LoVo (cell line): ENCODE results near the gene SPTBN4.
"Not testable (repeated sequence)": the region's sequence is repeated elsewhere in the genome, so short reads cannot be mapped to it uniquely, and the experiment has no call there.

Experiments used
- DNase-seq: peaks from one replicate; pipeline ENCODE4 v3.0.0-alpha.2; 2016; ENCODE audit warnings: low spot score

The SPTBN4 gene

GRCh38 chr19:40530091-40530901 is 63.5 kb downstream of the SPTBN4 start:
- no peak for DNase-seq

DNA sequence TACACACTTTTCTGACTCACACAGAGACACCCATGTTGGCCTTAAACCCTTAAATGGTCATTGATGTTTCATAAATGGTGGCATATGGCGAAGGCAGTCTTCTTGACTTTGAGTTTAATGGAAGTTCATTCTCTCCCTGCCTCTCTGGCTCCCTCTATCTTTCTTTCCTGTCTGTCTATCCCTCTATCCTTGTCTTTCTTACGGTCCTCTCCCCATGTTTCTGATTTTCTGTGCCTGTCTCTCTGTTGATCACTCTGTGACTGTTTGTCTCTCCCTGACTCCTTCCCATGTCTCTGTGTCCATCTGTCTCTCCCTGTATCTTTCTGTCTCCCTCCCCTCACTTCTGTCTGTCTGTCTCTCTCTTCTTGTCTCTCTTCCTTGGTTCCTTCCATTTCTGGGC is 66.7 kb downstream of the SPTBN4 start:
- no peak for DNase-seq

DNA sequence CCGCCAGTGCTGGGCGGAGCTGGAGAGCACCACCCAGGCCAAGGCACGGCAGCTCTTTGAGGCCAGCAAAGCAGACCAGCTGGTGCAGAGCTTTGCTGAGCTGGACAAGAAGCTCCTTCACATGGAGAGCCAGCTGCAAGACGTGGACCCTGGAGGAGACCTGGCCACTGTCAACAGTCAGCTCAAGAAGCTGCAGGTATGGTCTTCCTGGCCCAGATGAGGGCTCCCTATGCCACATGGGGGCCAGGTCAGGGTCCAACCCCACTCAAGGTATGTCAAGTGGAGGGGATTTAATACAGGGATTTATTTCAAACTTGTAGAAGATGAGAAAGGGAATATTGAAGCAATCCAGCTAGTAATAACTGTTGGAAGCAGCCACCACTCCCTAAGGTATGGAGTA is 67.3 kb downstream of the SPTBN4 start:
- no peak for DNase-seq

DNA sequence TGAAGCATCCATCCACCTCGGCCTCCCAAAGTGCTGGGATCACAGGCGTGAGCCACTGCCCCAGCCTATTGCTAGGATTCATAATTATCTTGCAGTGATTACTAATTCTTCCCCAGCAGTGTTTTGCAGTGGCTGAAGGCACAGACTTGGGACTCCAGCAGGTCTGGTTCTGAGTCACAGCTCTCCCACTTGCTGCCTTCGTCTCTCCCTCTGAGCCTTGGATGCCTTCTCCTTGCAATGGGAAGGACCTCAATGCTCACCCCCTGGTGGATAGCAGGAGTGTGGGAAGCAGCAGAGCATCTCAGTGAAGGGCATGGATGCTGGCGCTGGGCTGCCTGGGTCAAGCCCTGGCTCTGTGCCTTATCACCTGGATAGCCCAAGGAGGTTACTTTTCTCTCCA is 72.3 kb downstream of the SPTBN4 start:
- no peak for DNase-seq

DNA sequence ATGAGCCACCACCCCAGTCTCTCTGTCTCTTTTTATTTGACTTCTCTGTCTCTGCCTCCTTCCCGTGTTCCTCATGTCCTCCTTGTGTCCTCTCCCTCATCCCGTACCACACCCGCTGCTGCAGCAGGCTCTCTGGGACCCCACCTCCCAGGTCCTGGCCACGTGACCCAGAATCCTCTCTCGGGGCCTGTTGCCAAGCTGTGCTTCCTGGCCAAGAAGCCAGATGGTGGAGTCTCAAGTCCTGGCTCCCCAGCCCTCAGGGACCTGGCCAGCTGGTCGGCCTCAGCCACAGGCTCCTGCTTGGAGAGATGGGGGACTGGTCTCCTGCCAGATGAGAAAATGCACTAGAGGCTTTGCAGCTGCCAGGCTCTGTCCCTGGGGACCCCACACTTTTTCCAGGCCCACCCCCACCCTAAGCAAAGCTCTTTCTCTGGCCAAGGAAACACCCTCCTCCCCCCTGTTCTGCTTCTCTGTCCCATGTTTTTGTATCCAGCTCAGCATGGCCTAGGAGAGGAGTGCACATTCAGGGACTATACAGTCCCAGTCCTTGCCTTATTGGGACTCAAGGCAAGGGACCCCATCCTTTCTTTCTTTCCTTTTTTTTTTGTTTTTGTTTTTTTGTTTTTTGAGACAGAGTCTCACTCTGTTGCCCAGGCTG is 75.5 kb downstream of the SPTBN4 start:
- DNase-seq = no peak

DNA sequence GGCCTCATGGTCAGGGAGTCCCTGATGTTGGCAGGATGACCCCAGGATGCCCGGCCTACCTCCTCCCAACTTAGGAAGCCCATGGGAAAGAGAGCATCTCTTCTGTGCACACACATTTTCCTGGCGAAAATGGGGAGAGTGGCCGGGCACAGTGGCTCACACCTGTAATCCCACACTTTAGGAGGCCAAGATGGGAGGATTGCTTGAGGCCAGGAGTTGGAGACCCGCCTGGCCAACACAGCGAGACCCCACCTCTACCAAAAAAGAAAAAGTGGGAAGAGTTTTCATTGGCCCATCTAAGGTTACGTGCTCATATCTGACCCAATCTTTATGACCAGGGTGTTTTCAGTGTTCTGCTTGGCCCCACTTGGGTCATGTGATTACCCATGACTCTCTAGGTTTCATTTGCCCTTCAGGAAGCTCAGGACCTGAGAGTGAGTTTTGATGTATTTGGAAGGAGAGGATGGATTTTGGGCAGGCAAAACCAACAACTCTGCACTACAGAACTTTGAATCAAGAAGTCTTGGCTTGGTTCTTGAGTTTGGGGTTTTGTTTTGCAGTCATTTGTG is 76.3 kb downstream of the SPTBN4 start:
- DNase-seq = no peak

DNA sequence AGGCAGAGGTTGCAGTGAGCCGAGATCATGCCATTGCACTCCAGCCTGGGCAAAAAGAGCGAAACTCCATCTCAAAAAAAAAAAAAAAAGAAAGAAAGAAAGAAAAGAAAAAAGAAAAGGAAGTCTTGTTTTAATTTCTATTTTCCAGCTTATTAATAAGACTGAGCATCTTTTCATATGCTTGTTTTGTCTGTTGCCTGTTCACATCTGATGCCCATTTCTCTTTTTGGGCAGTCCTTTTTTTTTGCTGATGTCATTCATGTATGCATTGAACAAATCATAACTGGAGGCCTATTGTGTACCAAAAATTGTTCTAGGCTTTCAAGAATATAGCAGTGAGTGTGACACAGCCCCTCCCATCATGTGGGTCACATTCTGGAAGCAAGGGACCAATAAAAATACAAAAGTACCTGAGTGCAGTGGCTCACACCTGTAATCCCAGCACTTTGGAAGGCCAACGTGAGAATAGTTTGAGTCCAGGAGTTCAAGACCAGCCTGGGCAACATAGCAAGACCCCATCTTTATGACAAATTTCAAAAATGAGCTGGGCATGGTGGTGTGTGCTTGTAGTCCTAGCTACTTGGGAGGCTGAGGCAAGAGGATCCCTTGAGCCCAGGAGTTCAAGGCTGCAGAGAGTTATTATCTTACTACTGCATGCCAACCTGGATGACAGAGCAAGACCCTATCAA is 79.5 kb downstream of the SPTBN4 start:
- not testable (repeated sequence) for DNase-seq

- DNase-seq = not testable (repeated sequence)
These were observed 80.4 kb downstream of the SPTBN4 start for GRCh38 chr19:40547190-40547589.

- no peak for DNase-seq
These were observed 81.0 kb downstream of the SPTBN4 start for GRCh38 chr19:40547836-40548235.

DNA sequence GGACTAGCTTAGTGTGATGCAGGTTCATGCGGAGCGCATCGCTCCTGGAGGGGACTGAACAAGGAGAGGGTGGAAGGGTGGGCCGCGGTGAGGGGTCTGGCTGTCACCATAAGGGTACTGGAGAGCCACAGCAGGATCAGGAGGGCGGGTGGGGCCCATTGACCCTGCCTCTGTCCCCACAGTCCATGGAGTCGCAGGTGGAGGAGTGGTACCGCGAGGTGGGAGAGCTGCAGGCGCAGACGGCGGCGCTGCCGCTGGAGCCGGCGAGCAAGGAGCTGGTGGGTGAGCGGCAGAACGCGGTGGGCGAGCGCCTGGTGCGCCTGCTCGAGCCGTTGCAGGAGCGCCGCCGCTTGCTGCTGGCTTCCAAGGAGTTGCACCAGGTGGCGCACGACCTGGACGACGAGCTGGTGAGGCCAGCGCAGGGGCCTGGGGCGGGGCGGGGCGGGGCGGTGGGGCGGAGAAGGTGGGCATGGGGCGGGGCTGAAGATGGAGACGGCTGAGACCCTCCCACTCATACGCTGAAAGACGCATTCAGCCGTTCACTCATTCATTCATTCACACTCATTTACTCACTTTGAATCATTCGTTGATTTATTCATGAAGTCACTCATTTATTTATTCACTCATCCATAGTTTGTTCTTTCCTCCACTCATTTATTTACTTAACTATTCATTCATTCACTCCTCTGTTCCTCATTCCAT is 82.4 kb downstream of the SPTBN4 start:
- DNase-seq = no peak

DNA sequence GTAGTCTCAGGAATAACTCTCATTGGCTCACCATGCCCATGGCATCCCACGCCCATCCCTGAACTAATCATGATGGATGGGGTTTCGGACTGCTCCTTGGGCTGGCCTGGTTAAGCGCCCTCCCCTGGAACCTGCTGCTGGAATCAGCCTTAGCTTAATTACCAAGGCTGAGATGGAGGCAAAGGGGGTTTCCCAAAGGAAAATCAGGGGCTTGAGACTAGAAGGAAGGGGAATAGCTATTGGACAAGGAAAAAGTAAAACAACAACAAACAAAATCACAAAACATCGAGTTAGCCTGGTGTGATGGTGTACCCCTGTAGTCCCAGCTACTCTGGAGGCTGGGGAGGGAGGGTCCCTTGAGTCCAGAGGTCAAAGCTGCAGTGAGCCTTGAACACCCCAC is 84.2 kb downstream of the SPTBN4 start:
- no peak for DNase-seq

- DNase-seq = no peak
These were observed 86.0 kb downstream of the SPTBN4 start for GRCh38 chr19:40552848-40553247.

DNA sequence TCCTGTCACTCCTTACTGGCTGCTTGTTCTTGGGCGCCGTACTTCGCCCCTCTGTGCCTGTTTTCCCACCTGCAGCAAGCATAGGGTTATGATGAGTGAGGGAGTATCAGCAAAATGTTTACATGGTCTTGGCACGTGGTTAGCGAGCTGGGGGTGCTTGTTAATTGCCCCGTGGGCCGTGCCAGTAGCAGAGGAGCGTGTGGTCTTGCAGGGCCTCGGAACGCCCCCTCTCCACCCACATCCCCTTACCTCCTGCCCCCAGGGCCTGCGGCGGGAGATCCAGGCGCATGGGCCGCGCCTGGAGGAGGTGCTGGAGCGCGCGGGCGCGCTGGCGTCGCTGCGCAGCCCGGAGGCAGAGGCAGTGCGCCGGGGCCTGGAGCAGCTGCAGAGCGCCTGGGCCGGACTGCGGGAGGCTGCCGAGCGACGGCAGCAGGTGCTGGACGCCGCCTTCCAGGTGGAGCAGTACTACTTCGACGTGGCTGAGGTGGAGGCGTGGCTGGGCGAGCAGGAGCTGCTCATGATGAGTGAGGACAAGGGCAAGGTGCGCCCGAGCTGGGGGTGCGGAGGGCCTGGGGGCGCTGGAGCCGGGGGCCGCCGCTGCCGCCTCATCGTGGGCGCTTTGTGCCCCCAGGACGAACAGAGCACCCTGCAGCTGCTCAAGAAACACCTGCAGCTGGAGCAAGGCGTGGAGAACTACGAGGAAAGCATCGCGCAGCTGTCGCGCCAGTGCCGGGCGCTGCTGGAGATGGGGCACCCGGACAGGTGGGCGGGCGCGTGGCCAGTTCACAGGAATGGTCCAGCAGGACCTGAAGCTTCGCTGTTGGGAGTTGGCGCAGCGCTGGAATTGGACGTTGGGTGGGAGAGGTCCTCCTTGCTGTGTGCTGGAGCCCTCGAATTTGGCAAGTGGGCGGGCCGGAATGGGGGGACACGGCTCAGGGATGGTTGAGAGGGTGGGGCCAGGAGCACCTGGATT is 87.4 kb downstream of the SPTBN4 start:
- no peak for DNase-seq

GRCh38 chr19:40555978-40556689 is 89.3 kb downstream of the SPTBN4 start:
- no peak for DNase-seq

DNA sequence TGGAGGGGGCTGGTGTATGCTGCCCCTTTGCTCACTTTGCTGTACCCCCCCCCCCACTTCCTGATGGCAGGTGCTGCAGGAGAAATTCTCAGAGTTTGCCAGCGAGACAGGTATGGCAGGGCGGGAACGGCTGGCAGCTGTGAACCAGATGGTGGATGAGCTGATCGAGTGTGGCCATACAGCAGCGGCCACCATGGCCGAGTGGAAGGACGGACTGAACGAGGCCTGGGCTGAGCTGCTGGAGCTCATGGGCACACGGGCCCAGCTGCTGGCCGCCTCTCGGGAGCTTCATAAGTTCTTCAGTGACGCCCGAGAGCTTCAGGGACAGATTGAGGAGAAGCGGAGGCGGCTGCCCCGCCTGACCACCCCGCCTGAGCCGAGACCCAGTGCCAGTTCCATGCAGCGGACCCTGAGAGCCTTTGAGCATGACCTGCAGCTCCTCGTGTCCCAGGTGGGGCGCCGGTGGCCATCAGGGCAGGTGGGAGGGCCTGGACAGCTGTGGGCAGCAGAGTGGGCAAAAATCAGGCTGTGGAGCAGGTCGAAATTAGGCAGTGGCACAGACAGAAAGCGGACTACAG is 90.2 kb downstream of the SPTBN4 start:
- no peak for DNase-seq

- DNase-seq = no peak
These were observed 92.6 kb downstream of the SPTBN4 start for GRCh38 chr19:40559394-40559793.

- DNase-seq = no peak
These were observed 93.3 kb downstream of the SPTBN4 start for GRCh38 chr19:40560092-40560507.

DNA sequence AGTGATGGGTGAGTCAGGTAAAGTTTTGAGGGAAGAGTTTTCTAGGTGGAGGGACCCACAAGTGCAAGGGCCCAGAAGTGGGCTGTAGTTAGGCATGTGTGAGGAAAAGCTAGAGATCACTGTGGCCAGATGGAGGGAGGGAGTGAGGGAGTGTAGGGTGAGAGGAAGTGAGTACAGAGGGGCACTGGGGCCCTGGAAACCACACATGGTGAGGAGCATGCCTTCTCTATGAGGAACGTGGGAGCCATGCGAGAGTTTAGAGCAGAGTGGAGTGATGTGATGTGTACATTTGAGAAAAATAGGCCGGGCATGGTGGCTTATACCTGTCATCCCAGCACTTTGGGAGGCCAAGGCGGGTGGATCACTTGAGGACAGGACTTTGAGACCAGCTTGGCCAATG is 95.1 kb downstream of the SPTBN4 start:
- no peak for DNase-seq

DNA sequence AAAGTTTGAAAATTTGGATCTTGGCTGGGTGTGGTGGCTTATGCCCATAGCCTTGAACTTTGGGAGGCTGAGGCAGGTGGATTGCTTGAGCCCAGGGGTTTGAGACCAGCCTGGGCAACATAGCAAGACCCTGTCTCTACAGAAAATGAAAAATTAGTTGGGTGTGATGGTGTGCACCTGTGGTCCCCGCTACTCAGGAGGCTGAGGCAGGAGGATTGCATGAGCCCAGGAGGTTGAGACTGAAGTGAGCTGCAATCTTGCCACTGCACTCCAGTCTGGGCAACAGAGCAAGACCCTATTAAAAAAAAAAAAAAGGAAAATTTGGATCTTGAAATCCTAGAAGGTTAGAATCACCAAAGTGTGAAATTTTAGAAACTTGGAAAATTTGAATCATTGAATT is 97.7 kb downstream of the SPTBN4 start:
- DNase-seq = not testable (repeated sequence)

- no peak for DNase-seq
These were observed 98.6 kb downstream of the SPTBN4 start for GRCh38 chr19:40565355-40565754.
